HG02678 (cell line): Measurements from ENCODE around the gene AP1G1.
A peak's percentile ranks its signal among the peaks of the same experiment; 100 is the strongest.
"Not testable (repeated sequence)": the region's sequence is repeated elsewhere in the genome, so short reads cannot be mapped to it uniquely, and the experiment has no call there.

Experiments used
- ATAC-seq: cut with Tn5 transposase; IDR thresholded peaks from one replicate; pipeline ENCODE4 v1.9.1; 2021; ENCODE audit warnings: mild to moderate bottlenecking, moderate library complexity; ENCODE audit not compliant: unreplicated experiment

The AP1G1 gene

DNA sequence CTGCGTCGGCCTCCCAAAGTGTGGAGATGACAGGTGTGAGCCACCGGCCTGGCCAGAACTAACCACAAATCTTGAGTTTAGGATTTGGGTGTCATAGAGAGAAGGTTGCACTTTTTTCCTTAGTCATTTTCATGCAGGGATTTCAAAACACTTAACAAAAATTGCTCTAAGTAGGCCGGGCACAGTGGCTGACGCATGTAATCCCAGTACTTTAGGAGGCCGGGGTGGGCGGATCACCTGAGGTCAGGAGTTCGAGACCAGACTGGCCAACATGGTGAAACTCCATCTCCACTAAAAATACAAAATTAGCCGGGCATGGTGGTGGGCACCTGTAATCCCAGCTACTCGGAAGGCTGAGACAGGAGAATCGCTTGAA lies 1.5 kb upstream of the AP1G1 start:
- not testable (repeated sequence) for ATAC-seq

GRCh38 chr16:71807905-71808592 lies 585 bp downstream of the AP1G1 start:
- peak; percentile 35 for ATAC-seq

DNA sequence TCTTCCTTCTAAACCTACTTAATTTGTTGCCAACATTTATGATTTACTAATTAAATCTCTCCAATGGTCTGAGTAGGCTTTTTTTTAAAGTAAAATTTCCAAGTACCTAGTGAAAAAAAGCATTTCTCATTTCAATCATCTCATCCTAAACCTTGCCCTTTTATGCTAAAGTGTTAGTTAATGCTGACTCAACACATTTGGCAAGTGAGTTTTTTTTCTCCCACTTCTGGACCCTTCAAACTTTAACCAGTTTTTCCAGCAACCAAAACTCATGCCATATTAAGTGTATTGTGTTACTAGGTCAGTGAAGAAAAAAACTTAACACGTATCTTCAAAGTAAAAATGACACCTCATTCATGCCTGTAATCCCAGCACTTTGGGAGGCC lies 5.3 kb downstream of the AP1G1 start:
- ATAC-seq = no peak

GRCh38 chr16:71796501-71797097 lies 12.0 kb downstream of the AP1G1 start:
- ATAC-seq = no peak

GRCh38 chr16:71794943-71795342 lies 13.7 kb downstream of the AP1G1 start:
- no peak for ATAC-seq

- ATAC-seq = no peak
Measured at GRCh38 chr16:71794018-71794417, 14.6 kb downstream of the AP1G1 start.

GRCh38 chr16:71792176-71792575 lies 16.5 kb downstream of the AP1G1 start:
- no peak for ATAC-seq

- not testable (repeated sequence) for ATAC-seq
Measured at GRCh38 chr16:71790329-71790728, 18.3 kb downstream of the AP1G1 start.

DNA sequence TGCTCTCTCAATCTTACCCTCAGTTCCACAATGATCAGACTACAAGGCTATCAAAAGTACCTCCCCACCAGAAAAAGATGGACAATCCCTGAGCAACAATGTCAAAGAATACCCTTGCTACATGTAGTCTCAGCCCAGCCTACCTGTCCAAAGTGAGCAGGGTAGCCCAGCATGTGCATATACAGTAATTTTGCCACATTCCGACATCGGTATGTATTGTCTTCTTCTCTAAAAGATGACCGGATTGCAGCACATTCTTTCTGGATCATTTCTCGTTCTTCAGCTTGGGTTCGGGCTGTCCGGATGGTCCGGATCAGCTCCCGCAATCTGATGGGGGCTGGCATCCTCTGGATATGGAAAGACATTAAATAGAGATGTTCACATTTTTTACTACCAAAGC lies 19.5 kb downstream of the AP1G1 start:
- ATAC-seq = no peak

DNA sequence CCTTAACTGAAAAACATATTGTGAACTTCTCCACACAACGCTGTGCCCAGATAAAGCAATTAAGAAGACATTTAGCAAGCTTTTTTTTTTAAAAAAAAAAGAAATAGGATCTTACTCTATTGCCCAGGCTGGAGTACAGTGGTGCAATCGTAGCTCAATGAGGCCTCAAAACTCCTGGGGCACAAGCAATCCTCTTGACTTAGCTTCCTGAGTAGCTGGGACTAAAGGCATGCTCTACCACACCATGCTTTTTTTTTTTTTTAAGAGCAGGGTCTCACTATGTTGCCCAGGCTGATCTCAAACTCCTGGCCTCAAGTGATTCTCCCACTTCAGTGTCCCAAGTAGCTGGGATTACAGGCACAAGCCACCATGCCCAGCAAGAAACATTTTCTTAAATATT lies 20.1 kb downstream of the AP1G1 start:
- no peak for ATAC-seq

- not testable (repeated sequence) for ATAC-seq
Measured at GRCh38 chr16:71785143-71785542, 23.5 kb downstream of the AP1G1 start.

DNA sequence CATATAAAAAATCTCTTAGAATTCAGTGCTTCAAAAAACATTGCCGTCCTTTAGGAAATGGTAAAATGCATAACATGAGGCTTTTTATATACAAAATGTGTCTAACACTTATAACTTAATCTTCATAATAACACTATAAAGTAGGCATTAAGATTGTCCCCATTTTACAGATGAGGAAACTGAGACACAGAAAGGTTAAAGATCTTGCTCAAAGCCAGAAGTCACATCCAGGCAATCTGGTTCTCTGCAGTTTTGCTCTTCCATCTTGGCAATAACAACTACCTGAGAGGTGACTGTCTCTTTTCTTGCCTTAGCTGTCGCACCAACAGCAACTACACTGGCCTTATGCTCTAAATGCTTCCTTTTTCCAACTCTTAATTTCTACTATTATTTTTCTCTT lies 24.5 kb downstream of the AP1G1 start:
- ATAC-seq = no peak

- ATAC-seq = no peak
Measured at GRCh38 chr16:71781741-71782140, 26.9 kb downstream of the AP1G1 start.

DNA sequence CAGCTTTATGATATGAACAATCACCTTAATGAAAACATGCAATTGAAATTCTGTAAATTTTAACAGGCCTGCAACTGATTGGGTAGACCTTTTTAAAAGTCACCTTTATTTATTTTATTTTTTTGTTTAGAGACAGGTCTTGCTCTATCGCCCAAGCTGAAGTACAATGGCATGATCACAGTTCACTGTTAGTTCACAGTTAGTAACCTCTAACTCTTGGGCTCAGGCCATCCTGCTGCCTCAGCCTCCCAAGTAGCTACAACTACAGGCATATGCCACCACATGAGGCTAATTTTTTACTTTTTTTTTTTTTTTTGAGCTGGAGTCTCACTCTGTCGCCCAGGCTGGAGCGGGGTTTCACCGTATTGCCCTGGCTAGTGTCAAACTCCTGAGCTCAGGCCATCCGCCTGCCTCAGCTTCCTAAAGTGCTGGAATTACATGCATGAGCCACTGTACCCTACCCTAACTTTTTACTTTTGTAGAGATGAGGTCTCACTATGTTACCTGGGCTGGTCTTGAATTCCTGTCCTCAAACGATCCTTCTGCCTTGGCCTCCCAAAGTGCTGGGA lies 28.0 kb downstream of the AP1G1 start:
- no peak for ATAC-seq

DNA sequence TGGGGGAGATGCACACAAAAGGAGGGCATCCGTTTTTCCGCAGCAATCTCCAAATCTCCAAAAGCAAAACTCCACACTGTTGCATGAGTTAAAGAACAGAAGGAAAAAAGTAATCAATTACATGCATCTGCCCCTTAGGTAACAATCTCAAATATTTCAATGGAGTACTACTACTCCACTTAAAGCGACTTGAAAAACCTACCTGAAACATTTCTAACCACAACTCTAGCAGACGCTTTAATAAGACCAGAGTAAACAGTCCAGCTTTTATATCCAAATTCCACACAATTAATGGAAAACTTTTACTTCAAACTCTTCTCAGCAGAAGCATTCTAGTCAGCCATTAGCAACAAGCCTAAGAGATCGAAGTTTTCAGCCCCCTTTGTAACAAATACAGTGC lies 29.9 kb downstream of the AP1G1 start:
- no peak for ATAC-seq

GRCh38 chr16:71777329-71777728 lies 31.3 kb downstream of the AP1G1 start:
- ATAC-seq = no peak

DNA sequence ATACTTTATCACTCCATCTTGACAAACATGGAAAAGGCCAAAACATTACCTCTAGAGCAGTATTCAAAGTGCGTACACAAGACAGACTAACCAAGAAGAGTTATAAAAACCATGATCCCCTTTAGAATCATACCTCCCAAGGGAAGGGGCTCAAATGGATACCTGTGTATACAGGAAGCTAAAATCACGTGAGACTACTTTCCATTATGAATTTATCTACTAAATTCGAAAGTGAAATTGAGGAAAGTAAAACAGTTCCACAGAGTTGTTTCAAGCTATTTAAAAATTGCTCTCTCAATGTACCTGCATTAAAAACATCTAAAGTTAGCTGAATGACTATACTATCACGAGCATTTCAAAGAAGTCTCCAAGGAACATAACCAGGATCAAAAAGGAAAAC lies 32.7 kb downstream of the AP1G1 start:
- ATAC-seq = no peak

- ATAC-seq = no peak
Measured at GRCh38 chr16:71771571-71771970, 37.1 kb downstream of the AP1G1 start.

DNA sequence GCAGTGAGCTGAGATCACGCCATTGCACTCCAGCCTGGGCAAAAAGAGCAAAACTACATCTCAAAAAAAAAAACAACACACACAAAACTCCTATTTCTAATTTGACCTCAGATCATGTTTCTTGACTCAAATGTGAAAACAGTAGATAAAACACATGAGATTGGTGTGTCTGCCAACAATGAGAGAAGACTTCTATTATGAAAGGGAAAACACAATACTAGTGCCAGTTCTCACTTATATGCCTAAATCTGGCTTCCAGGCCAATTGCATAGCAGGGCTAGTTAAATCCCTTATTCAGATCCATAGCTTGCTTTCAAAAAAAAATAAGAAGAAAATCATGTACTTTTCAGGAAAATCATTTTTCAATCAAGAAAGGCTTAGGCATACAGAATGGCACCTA lies 39.4 kb downstream of the AP1G1 start:
- no peak for ATAC-seq

- no peak for ATAC-seq
Measured at GRCh38 chr16:71767060-71767900, 41.4 kb downstream of the AP1G1 start.

DNA sequence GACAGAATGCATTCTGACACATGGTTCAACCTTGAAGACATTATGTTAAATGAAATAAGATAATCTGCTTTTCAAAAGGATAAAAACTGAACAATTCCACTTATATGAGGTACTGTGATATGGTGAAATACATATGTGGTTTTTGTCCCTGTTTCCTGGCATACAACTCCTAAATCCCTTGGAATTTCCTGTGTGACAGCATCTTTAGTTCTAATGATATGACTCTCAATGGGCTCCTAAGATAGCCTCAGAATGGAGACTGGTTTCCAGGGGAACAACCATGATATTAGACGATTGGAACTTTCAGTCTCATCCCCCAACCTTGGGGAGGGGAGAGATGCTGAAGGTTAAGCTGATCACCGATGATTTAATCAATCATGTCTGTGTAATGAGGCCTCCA lies 46.4 kb downstream of the AP1G1 start:
- no peak for ATAC-seq

GRCh38 chr16:71761097-71761496 lies 47.5 kb downstream of the AP1G1 start:
- ATAC-seq = no peak
